HG02885 (cell line): Measurements from ENCODE around the gene CCDC144A.
"Not testable (repeated sequence)": the region's sequence is repeated elsewhere in the genome, so short reads cannot be mapped to it uniquely, and the experiment has no call there.

Experiments used
- ATAC-seq: cut with Tn5 transposase; IDR thresholded peaks from one replicate; pipeline ENCODE4 v1.9.1; 2021; ENCODE audit warnings: mild to moderate bottlenecking; ENCODE audit not compliant: unreplicated experiment, poor library complexity

CCDC144A gene

DNA sequence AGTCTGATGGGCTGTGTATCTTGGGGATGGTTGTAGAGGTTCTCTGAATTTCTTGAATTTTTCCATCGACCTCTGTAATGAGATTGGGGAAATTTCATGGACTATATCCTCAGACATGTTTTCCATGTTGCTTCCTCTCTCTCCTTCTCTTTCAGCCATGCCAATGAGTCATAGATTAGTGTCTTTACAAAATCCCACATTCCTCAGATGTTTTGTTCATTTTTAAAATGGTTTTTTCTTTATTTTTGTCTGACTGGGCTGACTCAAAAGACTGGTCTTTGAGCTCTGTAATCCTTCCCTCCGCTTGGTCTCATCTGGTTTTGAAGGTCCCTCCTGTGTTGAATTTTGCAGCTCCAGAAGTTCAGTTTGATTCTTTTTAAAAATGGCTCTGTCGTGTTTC, 60.5 kb downstream of the CCDC144A start:
- ATAC-seq = not testable (repeated sequence)

- ATAC-seq = not testable (repeated sequence)
Measured at GRCh38 chr17:16751224-16751923, 61.3 kb downstream of the CCDC144A start.

DNA sequence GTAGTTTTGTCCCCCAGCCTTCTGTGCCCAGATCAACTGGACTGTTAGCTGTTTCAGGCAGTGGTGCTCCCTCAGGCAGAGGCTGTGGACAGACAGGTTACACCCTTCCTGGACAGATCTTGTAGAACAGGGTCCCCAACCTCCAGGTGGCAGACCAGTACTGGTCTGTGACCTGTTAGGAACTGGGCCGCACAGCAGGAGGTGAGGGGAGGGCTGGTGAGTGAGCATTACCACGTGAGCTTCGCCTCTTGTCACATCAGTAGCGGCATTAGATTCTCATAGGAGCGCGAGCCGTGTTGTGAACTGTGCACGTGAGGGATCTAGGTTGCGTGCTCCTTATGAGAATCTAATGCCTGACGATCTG, 61.9 kb downstream of the CCDC144A start:
- ATAC-seq = not testable (repeated sequence)

- ATAC-seq = not testable (repeated sequence)
Measured at GRCh38 chr17:16757520-16757919, 67.5 kb downstream of the CCDC144A start.

GRCh38 chr17:16758177-16758576, 68.1 kb downstream of the CCDC144A start:
- not testable (repeated sequence) for ATAC-seq

DNA sequence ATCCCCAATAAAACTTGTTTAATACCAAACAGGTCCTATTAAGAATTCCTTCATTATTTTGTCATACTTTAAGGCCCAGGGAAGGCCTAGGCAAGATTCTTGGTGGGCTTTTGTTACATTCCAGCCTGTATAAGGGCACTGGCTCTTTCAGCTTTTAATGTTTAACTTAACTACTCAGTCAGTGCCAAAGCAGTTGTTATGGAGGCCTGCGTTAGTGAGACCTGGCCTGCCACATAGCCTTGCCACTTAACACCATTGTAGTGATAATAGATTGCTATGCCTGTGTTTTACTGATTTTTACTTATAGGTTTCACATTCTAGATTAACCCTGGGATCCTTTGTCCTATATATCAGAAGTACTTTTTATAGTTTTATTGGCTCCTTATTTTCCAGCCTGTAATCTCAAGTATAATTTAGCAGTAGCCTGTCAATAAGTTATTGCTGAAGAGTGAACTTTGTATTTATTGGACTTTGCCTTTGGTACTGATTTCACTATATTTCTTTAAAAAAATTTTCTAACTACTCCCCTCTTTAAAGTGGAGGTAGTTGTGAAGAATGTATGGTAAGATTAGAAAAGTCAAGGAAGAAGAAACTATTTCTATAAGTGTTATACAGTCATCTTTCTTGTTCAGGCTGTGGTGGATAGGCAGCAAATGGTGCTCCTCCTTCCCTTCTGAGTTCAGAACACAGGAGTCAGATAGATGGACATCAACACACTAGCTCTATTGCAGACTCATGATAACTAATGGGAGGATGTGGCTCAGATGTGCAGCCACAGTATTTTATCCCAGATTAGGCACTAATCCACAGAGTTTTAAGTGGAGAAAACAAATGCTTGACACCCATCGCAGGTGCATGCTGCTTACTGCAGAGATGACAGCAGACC, 78.5 kb downstream of the CCDC144A start:
- ATAC-seq = not testable (repeated sequence)

GRCh38 chr17:16772394-16773145, 82.5 kb downstream of the CCDC144A start:
- ATAC-seq = not testable (repeated sequence)

DNA sequence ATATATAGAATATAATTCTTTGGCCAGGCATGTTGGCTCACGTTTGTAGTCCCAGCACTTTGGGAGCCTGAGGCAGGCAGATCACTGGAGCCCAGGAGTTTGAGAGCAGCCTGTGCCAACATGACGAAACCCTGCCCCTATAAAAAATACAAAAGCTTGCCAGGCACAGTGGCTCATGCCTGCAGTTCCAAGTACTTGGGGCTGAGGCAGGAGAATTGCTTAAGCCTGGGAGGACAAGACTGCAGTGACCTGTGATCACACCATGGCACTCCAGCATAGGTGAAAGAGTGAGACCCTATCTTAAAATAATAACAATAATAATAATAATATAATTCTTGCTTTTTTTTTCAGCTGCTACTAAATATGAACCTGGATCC, 83.1 kb downstream of the CCDC144A start:
- not testable (repeated sequence) for ATAC-seq

- not testable (repeated sequence) for ATAC-seq
Measured at GRCh38 chr17:16787851-16788250, 97.8 kb downstream of the CCDC144A start.

GRCh38 chr17:16788889-16789536, 99.0 kb downstream of the CCDC144A start:
- not testable (repeated sequence) for ATAC-seq

- ATAC-seq = not testable (repeated sequence)
Measured at GRCh38 chr17:16789622-16790021, 99.6 kb downstream of the CCDC144A start.

GRCh38 chr17:16790313-16790871, 100.4 kb downstream of the CCDC144A start:
- ATAC-seq = not testable (repeated sequence)

DNA sequence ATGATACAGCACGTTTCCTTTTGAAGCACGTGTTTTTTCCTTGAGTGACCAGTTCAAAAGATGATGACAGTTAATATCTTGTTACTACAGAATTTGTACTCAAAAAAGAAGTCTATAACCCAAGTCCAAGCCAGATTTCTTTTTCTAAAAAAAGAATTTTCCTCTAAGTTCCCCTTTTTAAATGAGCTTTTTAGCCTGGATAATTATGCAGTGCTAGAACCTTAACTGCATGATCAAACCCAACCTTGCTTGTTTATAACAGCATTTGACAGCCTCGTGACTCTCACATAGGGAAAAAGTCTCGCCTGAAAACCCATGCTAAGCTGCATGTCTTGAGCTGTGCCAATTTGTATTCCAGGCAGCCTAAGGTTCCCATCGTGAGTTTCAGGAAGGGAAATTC, 104.2 kb downstream of the CCDC144A start:
- not testable (repeated sequence) for ATAC-seq

GRCh38 chr17:16795894-16796293, 105.9 kb downstream of the CCDC144A start:
- ATAC-seq = not testable (repeated sequence)

DNA sequence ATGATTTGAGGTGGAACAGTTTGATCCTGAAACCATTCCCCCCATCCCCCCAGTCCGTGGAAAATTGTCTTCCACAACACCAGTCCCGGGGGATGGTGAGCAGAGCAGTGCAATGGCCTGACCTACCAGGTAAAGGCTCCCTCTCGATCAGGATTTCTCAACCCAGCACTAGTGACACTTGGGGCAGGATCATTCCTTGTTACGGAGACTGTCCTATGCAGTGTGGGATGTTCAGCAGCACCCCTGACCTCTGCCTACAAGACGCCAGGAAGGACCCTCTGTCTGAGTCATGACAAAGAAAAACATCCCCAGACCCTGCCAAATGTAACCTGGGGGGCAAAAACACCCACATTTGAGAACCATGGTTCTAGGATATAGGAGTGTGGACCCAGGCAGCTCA, 114.8 kb downstream of the CCDC144A start:
- ATAC-seq = not testable (repeated sequence)

- ATAC-seq = not testable (repeated sequence)
Measured at GRCh38 chr17:16806599-16806998, 116.6 kb downstream of the CCDC144A start.

DNA sequence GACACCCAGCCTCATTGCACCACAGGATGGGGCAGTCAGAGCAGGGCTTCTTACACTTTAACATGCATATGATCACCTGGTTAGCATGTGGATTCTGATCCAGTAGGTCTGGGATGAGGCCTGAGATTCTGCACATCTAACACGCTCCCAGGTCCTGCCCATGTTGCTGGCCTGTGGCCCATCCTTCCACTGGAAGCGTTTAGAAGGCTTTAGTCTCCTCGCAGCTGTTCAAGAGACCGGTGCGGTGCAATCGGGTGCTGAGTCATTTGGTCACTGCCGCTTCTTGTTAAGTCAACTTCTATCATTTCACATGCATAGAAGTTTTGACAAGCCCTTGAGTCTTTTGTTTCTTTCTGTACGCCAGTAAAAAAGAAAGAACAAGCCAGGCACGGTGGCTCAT, 117.6 kb downstream of the CCDC144A start:
- not testable (repeated sequence) for ATAC-seq

DNA sequence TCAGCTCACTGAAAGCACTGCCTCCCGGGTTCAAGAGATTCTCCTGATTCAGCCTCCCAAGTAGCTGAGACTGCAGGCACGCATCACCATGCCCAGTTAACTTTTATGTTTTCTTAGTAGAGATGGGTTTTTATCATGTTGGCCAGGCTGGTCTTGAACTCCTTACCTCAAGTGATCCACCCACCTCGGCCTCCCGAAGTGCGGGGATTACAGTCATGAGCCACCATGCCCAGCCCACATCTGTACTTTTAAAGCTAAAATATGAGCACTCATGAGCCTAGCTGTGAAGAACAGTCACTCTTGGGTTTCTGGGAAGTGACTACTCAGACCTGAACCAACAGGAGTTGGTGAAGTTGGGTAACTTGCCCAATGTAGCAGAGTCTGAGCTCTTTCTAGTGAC, 120.2 kb downstream of the CCDC144A start:
- ATAC-seq = not testable (repeated sequence)

- not testable (repeated sequence) for ATAC-seq
Measured at GRCh38 chr17:16812126-16812525, 122.1 kb downstream of the CCDC144A start.

GRCh38 chr17:16814439-16814838, 124.4 kb downstream of the CCDC144A start:
- no peak for ATAC-seq
